Naive thymus-derived CD8-positive, alpha-beta T cell (primary cell): ENCODE data around the gene MYLK. TPM values are rescaled to one million over a fixed set of nuclear protein-coding genes. Genes with fewer than 3 reads are reported as not detected.

ENCODE experiments used
- ATAC-seq, 2 donors: fragments of 150-1000 bp; cut with Tn5 transposase in 1 of 2; sonication (Bioruptor Pico), chemical (Tn5 transposase) in 1 of 2; 1 replicate in 1 of 2; 2 replicates in 1 of 2; pipeline ENCODE4 v1.10.0; 2021; ENCODE audit warnings: mild to moderate bottlenecking in 2 of 2, moderate library complexity in 2 of 2
- POLR2A ChIA-PET: fragments of 350-600 bp; sonication (Branson Sonifier 250); formaldehyde crosslinking; loops from one replicate; lab custom pipeline; 2021; ENCODE audit warnings: antibody characterized with exemption; lab: Charles Lee
- DNase-seq, 10 donors: peaks; one replicate each; pipeline versions ENCODE4 v3.0.0 to v3.0.0-alpha.2; 2020 to 2022
- H3K27ac Mint-ChIP-seq, 10 donors: one replicate each; pipeline ENCODE4 v1.8.0; 2020 to 2022; ENCODE audit warnings: mild to moderate bottlenecking in 10 of 10, mixed read lengths in 10 of 10, moderate library complexity in 4 of 10, inconsistent platforms in 1 of 10
- H3K27me3 Mint-ChIP-seq, 5 donors: one replicate each; pipeline ENCODE4 v1.8.0; 2021 to 2022; ENCODE audit warnings: mixed read lengths in 5 of 5
- H3K36me3 Mint-ChIP-seq, 3 donors: one replicate each; pipeline ENCODE4 v1.8.0; 2020 to 2022; ENCODE audit warnings: mixed read lengths in 3 of 3, mild to moderate bottlenecking in 2 of 3, inconsistent platforms in 1 of 3
- H3K4me1 Mint-ChIP-seq, 4 donors: one replicate each; pipeline ENCODE4 v1.8.0; 2021 to 2022; ENCODE audit warnings: mixed read lengths in 4 of 4
- H3K4me3 Mint-ChIP-seq, 10 donors: one replicate each; pipeline ENCODE4 v1.8.0; 2020 to 2022; ENCODE audit warnings: mild to moderate bottlenecking in 10 of 10, mixed read lengths in 10 of 10, moderate library complexity in 6 of 10, inconsistent platforms in 1 of 10
- H3K9me3 Mint-ChIP-seq, 9 donors: one replicate each; pipeline ENCODE4 v1.8.0; 2020 to 2022; ENCODE audit warnings: mixed read lengths in 9 of 9, mild to moderate bottlenecking in 3 of 9, inconsistent platforms in 1 of 9, moderate library complexity in 1 of 9
- polyA plus RNA-seq, 3 donors: library from polyadenylated mRNA; unstranded; fragments of 300-500 nt; fragmentation: Illumina TruSeq; gene quantifications; one replicate each; pipeline ENCODE4 v1.2.3, GENCODE V29; 2021
- total RNA-seq, 8 experiments: library from RNA in 2 of 8; stranded (reverse) in 2 of 8; gene quantifications; one replicate each; pipeline ENCODE4 v1.2.3 and lab custom pipeline; 2021 to 2026

The MYLK gene
- total and polyA plus RNA-seq, 5 experiments from 2014 or later: 0.02 to 0.16 (median 0.10) TPM; not detected in 2

GRCh38 chr3:123785602-123786001, 98.5 kb downstream of the MYLK start:
- ATAC-seq (no peak), DNase-seq (no peak)
- H3K4me1 Mint-ChIP-seq: no peaks in the 10 kb centered on the region
- peaks cover 0 to 16% (median 6%) of the 10 kb centered on the region in 5 donors for H3K27me3 Mint-ChIP-seq
- POLR2A ChIA-PET: no interaction called here
- no peak overlapping the region for H3K27ac Mint-ChIP-seq
- H3K4me3 Mint-ChIP-seq: no peak overlapping the region
- H3K9me3 Mint-ChIP-seq: no peaks in the 10 kb centered on the region
- H3K36me3 Mint-ChIP-seq: no peaks in the 10 kb centered on the region

GRCh38 chr3:123783811-123784210, 100.3 kb downstream of the MYLK start:
- peaks cover 0 to 1% (median 0%) of the 10 kb centered on the region in 4 donors for H3K4me1 Mint-ChIP-seq
- no peak for ATAC-seq
- H3K27me3 Mint-ChIP-seq: peaks cover 0 to 9% (median 4%) of the 10 kb centered on the region in 5 donors
- no peak overlapping the region for H3K4me3 Mint-ChIP-seq
- no peak for DNase-seq
- H3K9me3 Mint-ChIP-seq: no peaks in the 10 kb centered on the region
- no peaks in the 10 kb centered on the region for H3K36me3 Mint-ChIP-seq
- POLR2A ChIA-PET: no interaction called here
- no peak overlapping the region for H3K27ac Mint-ChIP-seq

GRCh38 chr3:123783050-123783689, 101.0 kb downstream of the MYLK start:
- Mint-ChIP-seq H3K4me1 (peaks cover 0 to 1% (median 0%) of the 10 kb centered on the region in 4 donors), H3K4me3 (no peak overlapping the region), H3K36me3 (no peaks in the 10 kb centered on the region), H3K27me3 (peaks cover 0 to 9% (median 4%) of the 10 kb centered on the region in 5 donors), H3K27ac (no peak overlapping the region), H3K9me3 (no peaks in the 10 kb centered on the region)
- POLR2A ChIA-PET: no interaction called here
- ATAC-seq (no peak), DNase-seq (no peak)

- POLR2A ChIA-PET: no interaction called here
- Mint-ChIP-seq H3K9me3 (no peaks in the 10 kb centered on the region), H3K4me3 (no peak overlapping the region), H3K4me1 (peaks cover 0 to 1% (median 0%) of the 10 kb centered on the region in 4 donors), H3K27me3 (peaks cover 0 to 9% (median 6%) of the 10 kb centered on the region in 5 donors), H3K36me3 (no peaks in the 10 kb centered on the region), H3K27ac (no peak overlapping the region)
- DNase-seq: no peak
- ATAC-seq: no peak
Observed at GRCh38 chr3:123782488-123782887, 101.6 kb downstream of the MYLK start.

- Mint-ChIP-seq H3K4me1 (peaks cover 0 to 3% (median 0%) of the 10 kb centered on the region in 4 donors), H3K27me3 (peaks cover 0 to 10% (median 6%) of the 10 kb centered on the region in 5 donors), H3K9me3 (no peaks in the 10 kb centered on the region), H3K36me3 (no peaks in the 10 kb centered on the region), H3K4me3 (no peak overlapping the region), H3K27ac (no peak overlapping the region)
- DNase-seq (no peak), ATAC-seq (no peak)
- POLR2A ChIA-PET: no interaction called here
Observed at GRCh38 chr3:123781571-123782275, 102.4 kb downstream of the MYLK start.

- Mint-ChIP-seq H3K27me3 (peaks cover 0 to 10% (median 6%) of the 10 kb centered on the region in 5 donors), H3K9me3 (no peaks in the 10 kb centered on the region), H3K27ac (no peak overlapping the region), H3K4me1 (peaks cover 0 to 3% (median 0%) of the 10 kb centered on the region in 4 donors), H3K36me3 (no peaks in the 10 kb centered on the region), H3K4me3 (no peak overlapping the region)
- POLR2A ChIA-PET: no interaction called here
- ATAC-seq (no peak), DNase-seq (no peak)
Observed at GRCh38 chr3:123781138-123781537, 103.0 kb downstream of the MYLK start.

GRCh38 chr3:123780656-123781055, 103.5 kb downstream of the MYLK start:
- peaks cover 0 to 3% (median 0%) of the 10 kb centered on the region in 4 donors for H3K4me1 Mint-ChIP-seq
- peaks cover 0 to 10% (median 6%) of the 10 kb centered on the region in 5 donors for H3K27me3 Mint-ChIP-seq
- H3K27ac Mint-ChIP-seq: no peak overlapping the region
- POLR2A ChIA-PET: no interaction called here
- no peaks in the 10 kb centered on the region for H3K36me3 Mint-ChIP-seq
- ATAC-seq (no peak), DNase-seq (no peak)
- no peak overlapping the region for H3K4me3 Mint-ChIP-seq
- H3K9me3 Mint-ChIP-seq: no peaks in the 10 kb centered on the region

GRCh38 chr3:123779655-123780231, 104.4 kb downstream of the MYLK start:
- Mint-ChIP-seq H3K4me3 (no peak overlapping the region), H3K27me3 (peaks cover 0 to 10% (median 4%) of the 10 kb centered on the region in 5 donors), H3K9me3 (no peaks in the 10 kb centered on the region), H3K36me3 (no peaks in the 10 kb centered on the region), H3K27ac (no peak overlapping the region), H3K4me1 (peaks cover 0 to 3% (median 0%) of the 10 kb centered on the region in 4 donors)
- POLR2A ChIA-PET: no interaction called here
- ATAC-seq: no peak
- DNase-seq: no peak

GRCh38 chr3:123778991-123779622, 105.0 kb downstream of the MYLK start:
- no peak overlapping the region for H3K4me3 Mint-ChIP-seq
- POLR2A ChIA-PET: no interaction called here
- peaks cover 0 to 10% (median 4%) of the 10 kb centered on the region in 5 donors for H3K27me3 Mint-ChIP-seq
- H3K4me1 Mint-ChIP-seq: peaks cover 0 to 3% (median 0%) of the 10 kb centered on the region in 4 donors
- H3K36me3 Mint-ChIP-seq: no peaks in the 10 kb centered on the region
- DNase-seq: no peak
- H3K9me3 Mint-ChIP-seq: no peaks in the 10 kb centered on the region
- no peak for ATAC-seq
- no peak overlapping the region for H3K27ac Mint-ChIP-seq

- POLR2A ChIA-PET: no interaction called here
- ATAC-seq (no peak), DNase-seq (no peak)
- Mint-ChIP-seq H3K27me3 (peaks cover 0 to 10% (median 4%) of the 10 kb centered on the region in 5 donors), H3K4me3 (no peak overlapping the region), H3K9me3 (no peaks in the 10 kb centered on the region), H3K36me3 (no peaks in the 10 kb centered on the region), H3K4me1 (peaks cover 0 to 3% (median 0%) of the 10 kb centered on the region in 4 donors), H3K27ac (no peak overlapping the region)
Observed at GRCh38 chr3:123778525-123778924, 105.6 kb downstream of the MYLK start.

GRCh38 chr3:123776071-123776782, 107.9 kb downstream of the MYLK start:
- peaks cover 0 to 10% (median 4%) of the 10 kb centered on the region in 5 donors for H3K27me3 Mint-ChIP-seq
- ATAC-seq: no peak

GRCh38 chr3:123774474-123774873, 109.7 kb downstream of the MYLK start:
- DNase-seq (no peak), ATAC-seq (no peak)
- POLR2A ChIA-PET: no interaction called here
- no peak overlapping the region for H3K4me3 Mint-ChIP-seq
- peaks cover 0 to 3% (median 0%) of the 10 kb centered on the region in 4 donors for H3K4me1 Mint-ChIP-seq
- no peak overlapping the region for H3K27ac Mint-ChIP-seq
- no peaks in the 10 kb centered on the region for H3K9me3 Mint-ChIP-seq
- H3K27me3 Mint-ChIP-seq: peaks cover 0 to 9% (median 3%) of the 10 kb centered on the region in 5 donors
- H3K36me3 Mint-ChIP-seq: no peaks in the 10 kb centered on the region

More at GRCh38 chr3:123776071-123776782, 107.9 kb downstream of the MYLK start:
- DNase-seq: no peak
- Mint-ChIP-seq H3K4me3 (no peak overlapping the region), H3K4me1 (peaks cover 0 to 3% (median 0%) of the 10 kb centered on the region in 4 donors), H3K36me3 (no peaks in the 10 kb centered on the region), H3K27ac (no peak overlapping the region), H3K9me3 (no peaks in the 10 kb centered on the region)
- POLR2A ChIA-PET: no interaction called here
